Renal cortical epithelial cell (primary cell): ENCODE data around the gene CCDC92. TPM values are rescaled to one million over a fixed set of nuclear protein-coding genes. Genes with fewer than 3 reads are reported as not detected.
"Not testable (repeated sequence)": the region's sequence is repeated elsewhere in the genome, so short reads cannot be mapped to it uniquely, and the experiment has no call there.

Experiments
- DNase-seq: peaks from one replicate; pipeline ENCODE4 v3.0.0-alpha.2; 2011; ENCODE audit warnings: low read depth
- total RNA-seq: library from RNA; depleted of rRNA; stranded (reverse); fragments of >200 nt; gene quantifications from 2 replicates; pipeline ENCODE4 v1.2.3, GENCODE V29; 2014

Gene CCDC92
- total RNA-seq, 1 donor from 2014 or later: 21.7 TPM

GRCh38 chr12:123936956-123937706, 35.5 kb downstream of the CCDC92 start:
- DNase-seq: no peak

GRCh38 chr12:123936471-123936870, 36.2 kb downstream of the CCDC92 start:
- no peak for DNase-seq

- no peak for DNase-seq
These were observed 36.7 kb downstream of the CCDC92 start for GRCh38 chr12:123935956-123936355.

- DNase-seq: no peak
These were observed 37.8 kb downstream of the CCDC92 start for GRCh38 chr12:123934829-123935228.

DNA sequence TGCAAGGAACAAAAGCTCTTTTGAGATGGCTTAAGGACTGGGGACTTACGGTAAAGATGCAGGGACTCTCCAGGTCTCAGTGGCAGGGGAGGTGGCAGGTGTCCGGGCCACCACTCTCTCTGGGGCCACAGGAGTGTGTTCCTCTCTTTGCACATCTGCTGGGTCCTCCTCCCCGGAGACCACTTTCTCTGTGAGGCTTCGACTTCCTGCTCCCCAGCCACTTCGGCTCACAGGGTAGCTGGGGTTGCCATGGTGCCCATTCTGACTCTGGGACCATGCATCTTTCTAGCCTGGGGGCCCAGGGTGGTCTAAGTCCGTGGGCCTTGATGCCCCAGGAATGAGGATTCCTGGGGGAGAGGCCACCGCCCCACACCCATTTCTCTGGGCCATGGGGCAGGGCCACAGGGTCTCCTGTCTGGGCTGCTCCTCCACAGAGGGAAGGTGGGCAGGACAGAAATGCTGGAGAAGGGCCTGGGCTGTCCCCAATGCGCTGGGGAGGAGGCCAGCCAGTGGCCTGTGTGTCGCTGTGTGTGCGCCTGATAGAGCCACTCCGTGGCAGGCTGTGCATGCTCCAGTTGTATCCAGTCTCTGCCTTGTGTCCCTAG, 38.5 kb downstream of the CCDC92 start:
- no peak for DNase-seq

GRCh38 chr12:123933214-123933613, 39.4 kb downstream of the CCDC92 start:
- DNase-seq: no peak

- no peak for DNase-seq
These were observed 40.8 kb downstream of the CCDC92 start for GRCh38 chr12:123931686-123932321.

GRCh38 chr12:123929946-123930583, 42.6 kb downstream of the CCDC92 start:
- no peak for DNase-seq

GRCh38 chr12:123928897-123929296, 43.7 kb downstream of the CCDC92 start:
- DNase-seq: no peak

GRCh38 chr12:123928274-123928865, 44.3 kb downstream of the CCDC92 start:
- no peak for DNase-seq

GRCh38 chr12:123924539-123924938, 48.1 kb downstream of the CCDC92 start:
- DNase-seq: no peak

DNA sequence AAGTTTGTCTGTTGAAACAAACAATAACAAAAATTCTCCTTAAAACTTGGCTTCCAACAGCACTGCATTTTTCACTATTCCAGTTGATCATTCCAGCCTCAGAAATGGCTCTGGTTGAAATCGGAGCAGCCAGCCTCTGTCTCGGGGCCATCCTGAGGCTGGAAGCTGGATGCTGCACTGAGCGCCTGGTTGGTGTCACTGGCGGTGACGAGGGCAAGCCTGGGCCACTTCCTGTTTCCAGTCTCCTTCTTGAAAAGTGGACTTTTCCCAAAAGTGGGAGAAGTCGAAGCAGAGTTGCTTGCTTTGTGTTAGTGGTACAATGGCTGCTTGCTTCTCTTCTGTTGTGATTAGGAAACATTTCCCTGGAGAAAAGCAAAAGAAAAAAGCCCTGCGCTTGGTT, 48.7 kb downstream of the CCDC92 start:
- DNase-seq: no peak

DNA sequence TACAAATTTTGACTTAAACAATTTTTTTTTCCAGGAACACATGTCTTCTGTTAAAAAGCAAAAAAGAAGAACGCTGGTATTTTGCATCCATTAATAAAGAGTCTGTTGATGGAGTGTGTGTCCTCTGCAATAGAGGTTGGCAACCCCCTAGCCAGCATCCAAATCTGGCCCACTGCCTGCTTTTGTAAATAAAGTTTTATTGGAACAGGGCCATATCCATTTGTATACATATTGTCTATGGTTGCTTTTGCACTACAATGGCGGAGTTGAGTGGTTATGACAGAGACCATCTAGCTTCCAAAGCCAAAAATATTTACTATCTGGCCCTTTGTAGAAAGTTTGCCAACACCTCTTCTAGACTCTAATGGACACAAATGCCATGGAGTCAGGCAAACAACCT, 49.6 kb downstream of the CCDC92 start:
- no peak for DNase-seq

- DNase-seq: no peak
These were observed 52.7 kb downstream of the CCDC92 start for GRCh38 chr12:123919980-123920360.

DNA sequence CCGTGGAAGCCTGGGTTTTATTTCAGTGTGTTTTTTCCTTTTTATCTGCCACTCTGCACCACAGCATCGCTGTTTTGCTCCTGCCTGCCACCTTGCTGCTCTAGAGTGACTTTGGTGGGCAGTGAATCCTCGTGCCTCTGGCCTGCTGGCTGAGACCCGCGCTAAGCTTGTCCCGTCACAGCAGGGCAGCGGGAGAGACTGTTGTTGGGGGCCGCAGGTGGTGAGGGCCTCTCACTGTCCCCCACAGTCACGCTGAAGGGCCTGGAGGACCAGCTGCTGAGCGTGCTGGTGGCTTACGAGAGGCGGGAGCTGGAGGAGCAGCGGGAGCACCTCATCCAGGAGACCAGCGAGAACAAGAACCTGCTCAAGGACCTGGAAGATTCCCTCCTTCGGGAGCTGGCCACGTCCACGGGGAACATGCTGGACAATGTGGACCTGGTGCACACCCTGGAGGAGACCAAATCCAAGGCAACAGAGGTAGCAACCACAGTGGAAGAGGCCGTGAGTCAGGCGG, 55.2 kb downstream of the CCDC92 start:
- DNase-seq: no peak

DNA sequence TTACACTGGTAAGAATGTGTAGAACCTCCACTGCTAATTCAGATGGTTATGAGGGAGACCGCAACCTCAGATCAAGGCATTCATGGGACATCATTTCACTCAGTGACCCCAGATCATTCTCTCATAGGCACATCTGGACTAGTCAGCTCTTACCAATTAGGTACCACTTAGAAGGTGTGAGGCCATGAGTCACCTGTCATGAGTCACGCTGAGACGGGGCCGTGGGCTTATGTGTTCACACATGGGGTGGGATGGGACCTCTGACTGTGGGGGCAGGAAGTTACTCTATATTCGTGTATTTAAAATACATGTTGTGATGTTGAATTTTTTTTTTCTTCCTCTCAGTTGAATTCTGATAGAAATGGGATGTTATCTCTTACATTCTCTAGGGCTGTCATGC, 55.9 kb downstream of the CCDC92 start:
- peak; percentile 22 for DNase-seq

GRCh38 chr12:123914726-123915333, 57.8 kb downstream of the CCDC92 start:
- no peak for DNase-seq

- no peak for DNase-seq
These were observed 59.9 kb downstream of the CCDC92 start for GRCh38 chr12:123912415-123913380.

GRCh38 chr12:123911672-123912409, 60.8 kb downstream of the CCDC92 start:
- not testable (repeated sequence) for DNase-seq

- no peak for DNase-seq
These were observed 61.9 kb downstream of the CCDC92 start for GRCh38 chr12:123910761-123911193.
